SU-DHL-6 (cell line): Measurements from ENCODE around the gene BDNF.

Source experiments
- H2AFZ ChIP-seq: fragments of 200-600 bp; sonication (generic); 2 replicates; pipeline ENCODE4 v1.6.1; 2014; ENCODE audit warnings: low read depth, mild to moderate bottlenecking, moderate library complexity, mixed read lengths, antibody characterized with exemption, low read length; ENCODE audit not compliant: severe bottlenecking
- H3F3A ChIP-seq: fragments of 200-600 bp; shearing (Covaris generic); 2 replicates; pipeline ENCODE4 v1.6.0; 2016; ENCODE audit warnings: antibody characterized with exemption, mild to moderate bottlenecking; ENCODE audit not compliant: insufficient read depth
- H3K27ac ChIP-seq: fragments of 200-600 bp; sonication (generic); 2 replicates; pipeline ENCODE4 v1.5.1; 2016; ENCODE audit warnings: low read depth, mild to moderate bottlenecking, low read length, moderate library complexity, mixed read lengths
- H3K27me3 ChIP-seq: fragments of 200-600 bp; sonication (generic), shearing (Covaris generic); 2 replicates; pipeline ENCODE4 v1.6.0; 2014; ENCODE audit warnings: mild to moderate bottlenecking, low read length
- H3K36me3 ChIP-seq: fragments of 200-600 bp; sonication (generic); 2 replicates; pipeline ENCODE4 v1.6.1; 2014; ENCODE audit warnings: mild to moderate bottlenecking, low read length, mixed read lengths
- H3K4me2 ChIP-seq: fragments of 300-600, 200-600 bp; shearing (Covaris generic), sonication (generic); 2 replicates; pipeline ENCODE4 v1.6.0; 2014; ENCODE audit warnings: low read length, low read depth, mild to moderate bottlenecking; ENCODE audit not compliant: poor library complexity, severe bottlenecking
- H3K4me3 ChIP-seq: fragments of 200-600 bp; sonication (generic); 2 replicates; pipeline ENCODE4 v1.5.1; 2014; ENCODE audit warnings: antibody characterized with exemption, low read length, mild to moderate bottlenecking, mixed read lengths; ENCODE audit not compliant: insufficient read depth, poor library complexity, severe bottlenecking
- H3K79me2 ChIP-seq: fragments of 200-600 bp; sonication (generic); 2 replicates; pipeline ENCODE4 v1.6.1; 2014; ENCODE audit warnings: mild to moderate bottlenecking, low read length, moderate library complexity; ENCODE audit not compliant: insufficient read depth
- H3K9ac ChIP-seq: fragments of 200-600 bp; sonication (generic); 2 replicates; pipeline ENCODE4 v1.7.0; 2014; ENCODE audit warnings: mild to moderate bottlenecking, low read length
- H3K9me2 ChIP-seq: fragments of 200-600 bp; sonication (generic); replicated peaks from 2 replicates; pipeline ENCODE4 v1.6.1; 2014; ENCODE audit warnings: low read length; ENCODE audit not compliant: insufficient read depth
- H3K9me3 ChIP-seq: fragments of 200-600 bp; sonication (generic); 2 replicates; pipeline ENCODE4 v1.6.1; 2014; ENCODE audit warnings: low read length, mixed read lengths; ENCODE audit not compliant: insufficient read depth
- H4K20me1 ChIP-seq: fragments of 200-600 bp; sonication (generic); 2 replicates; pipeline ENCODE4 v1.6.1; 2014; ENCODE audit warnings: low read depth, mild to moderate bottlenecking, antibody characterized with exemption, low read length, moderate library complexity, mixed read lengths
- EZH2phosphoT487 ChIP-seq: fragments of 200-600 bp; sonication (generic), shearing (Covaris generic); conservative IDR thresholded peaks from 2 replicates; pipeline ENCODE4 v1.6.1; 2018; ENCODE audit warnings: mild to moderate bottlenecking, antibody characterized with exemption, low read length, moderate library complexity, mixed read lengths
- TF ChIP-seq, protein P1 (sequence below): fragments of 200-600 bp; sonication (generic); IDR thresholded peaks from one replicate; pipeline ENCODE4 v1.5.1; 2017; ENCODE audit warnings: antibody characterized with exemption, mild to moderate bottlenecking, low read length, moderate library complexity; ENCODE audit not compliant: insufficient read depth, poor library complexity, severe bottlenecking

BDNF gene

DNA sequence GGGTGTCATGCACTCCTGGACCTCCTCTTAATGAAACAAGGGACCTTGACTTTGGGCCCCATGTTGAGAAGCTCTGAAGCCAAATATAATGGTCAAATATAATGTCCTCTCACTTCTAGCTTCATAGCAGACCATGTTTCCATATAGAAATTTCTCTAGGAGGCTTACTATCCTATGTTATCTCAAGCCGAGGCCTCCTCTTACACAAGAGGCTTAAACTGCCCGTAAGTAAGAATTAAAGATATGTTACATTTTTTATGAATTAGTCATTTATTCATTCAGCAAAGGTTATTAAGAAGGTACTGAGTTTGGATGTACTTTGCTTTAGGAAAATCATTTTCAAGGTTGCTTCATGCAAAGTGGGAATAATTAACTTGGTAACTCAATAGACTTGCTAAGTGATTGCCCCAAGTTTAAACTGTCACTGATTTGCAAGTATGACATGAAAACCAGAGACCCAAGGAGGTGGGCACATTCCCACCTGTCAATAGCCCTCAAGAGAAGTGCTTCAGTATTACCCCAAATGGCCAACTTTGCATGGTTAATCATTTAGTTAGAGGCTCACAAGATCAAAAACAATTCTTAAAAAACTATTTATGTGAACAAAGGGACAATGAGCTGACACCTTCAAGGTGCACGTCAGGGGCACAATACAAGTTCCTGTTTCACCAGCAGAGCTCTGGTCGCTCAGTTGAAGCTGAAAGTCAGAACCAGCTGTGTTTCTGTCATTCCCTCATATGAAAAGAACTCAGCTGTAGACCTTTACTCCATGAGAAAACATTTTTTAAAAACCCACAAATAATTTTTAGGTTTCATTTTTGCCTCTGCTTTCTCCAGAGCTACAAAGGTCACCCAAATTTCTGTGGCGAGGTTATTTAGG is 20.9 kb downstream of the BDNF start:
- no peak overlapping the region for H3K4me3 ChIP-seq
- H3K9ac ChIP-seq: no peak overlapping the region
- no peaks in the 10 kb centered on the region for H3K36me3 ChIP-seq
- no peaks in the 10 kb centered on the region for H3K79me2 ChIP-seq
- TF ChIP-seq, protein P1, sequence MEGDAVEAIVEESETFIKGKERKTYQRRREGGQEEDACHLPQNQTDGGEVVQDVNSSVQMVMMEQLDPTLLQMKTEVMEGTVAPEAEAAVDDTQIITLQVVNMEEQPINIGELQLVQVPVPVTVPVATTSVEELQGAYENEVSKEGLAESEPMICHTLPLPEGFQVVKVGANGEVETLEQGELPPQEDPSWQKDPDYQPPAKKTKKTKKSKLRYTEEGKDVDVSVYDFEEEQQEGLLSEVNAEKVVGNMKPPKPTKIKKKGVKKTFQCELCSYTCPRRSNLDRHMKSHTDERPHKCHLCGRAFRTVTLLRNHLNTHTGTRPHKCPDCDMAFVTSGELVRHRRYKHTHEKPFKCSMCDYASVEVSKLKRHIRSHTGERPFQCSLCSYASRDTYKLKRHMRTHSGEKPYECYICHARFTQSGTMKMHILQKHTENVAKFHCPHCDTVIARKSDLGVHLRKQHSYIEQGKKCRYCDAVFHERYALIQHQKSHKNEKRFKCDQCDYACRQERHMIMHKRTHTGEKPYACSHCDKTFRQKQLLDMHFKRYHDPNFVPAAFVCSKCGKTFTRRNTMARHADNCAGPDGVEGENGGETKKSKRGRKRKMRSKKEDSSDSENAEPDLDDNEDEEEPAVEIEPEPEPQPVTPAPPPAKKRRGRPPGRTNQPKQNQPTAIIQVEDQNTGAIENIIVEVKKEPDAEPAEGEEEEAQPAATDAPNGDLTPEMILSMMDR: no peak
- no peak for TF ChIP-seq EZH2phosphoT487
- no peaks in the 10 kb centered on the region for H4K20me1 ChIP-seq
- no peak overlapping the region for H2AFZ ChIP-seq
- H3K27me3 ChIP-seq: no peaks in the 10 kb centered on the region
- no peak overlapping the region for H3K27ac ChIP-seq
- no peaks in the 10 kb centered on the region for H3F3A ChIP-seq
- no peaks in the 10 kb centered on the region for H3K9me3 ChIP-seq
- no peaks in the 10 kb centered on the region for H3K9me2 ChIP-seq
- H3K4me2 ChIP-seq: no peak overlapping the region

DNA sequence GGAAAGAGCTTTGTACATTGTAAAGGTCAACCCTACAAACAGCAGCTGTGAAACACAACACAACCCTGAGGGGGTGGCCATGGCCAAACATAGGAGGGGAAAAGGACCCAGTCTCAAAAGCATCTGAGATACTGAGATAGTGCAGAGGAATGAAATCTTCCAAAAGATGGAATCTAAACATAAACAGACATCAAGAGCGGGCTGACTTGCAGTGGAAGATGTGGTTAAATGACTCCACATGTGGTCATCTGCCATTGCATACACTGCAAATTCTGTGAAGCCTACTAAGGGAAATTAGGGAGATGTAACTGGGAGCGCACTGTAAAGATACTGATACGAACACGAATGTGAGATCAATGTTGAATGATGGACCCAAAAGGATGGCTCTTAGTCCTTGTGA is 22.0 kb downstream of the BDNF start:
- no peak overlapping the region for H2AFZ ChIP-seq
- H3K4me2 ChIP-seq: no peak overlapping the region
- H3K9ac ChIP-seq: no peak overlapping the region
- H3K4me3 ChIP-seq: no peak overlapping the region
- TF ChIP-seq, protein P1: no peak
- TF ChIP-seq EZH2phosphoT487: no peak
- H3K79me2 ChIP-seq: no peaks in the 10 kb centered on the region
- H3K27me3 ChIP-seq: no peaks in the 10 kb centered on the region
- H3K9me3 ChIP-seq: no peaks in the 10 kb centered on the region
- H3K27ac ChIP-seq: no peak overlapping the region
- H3K9me2 ChIP-seq: no peaks in the 10 kb centered on the region
- no peaks in the 10 kb centered on the region for H3K36me3 ChIP-seq
- H3F3A ChIP-seq: no peaks in the 10 kb centered on the region
- no peaks in the 10 kb centered on the region for H4K20me1 ChIP-seq

DNA sequence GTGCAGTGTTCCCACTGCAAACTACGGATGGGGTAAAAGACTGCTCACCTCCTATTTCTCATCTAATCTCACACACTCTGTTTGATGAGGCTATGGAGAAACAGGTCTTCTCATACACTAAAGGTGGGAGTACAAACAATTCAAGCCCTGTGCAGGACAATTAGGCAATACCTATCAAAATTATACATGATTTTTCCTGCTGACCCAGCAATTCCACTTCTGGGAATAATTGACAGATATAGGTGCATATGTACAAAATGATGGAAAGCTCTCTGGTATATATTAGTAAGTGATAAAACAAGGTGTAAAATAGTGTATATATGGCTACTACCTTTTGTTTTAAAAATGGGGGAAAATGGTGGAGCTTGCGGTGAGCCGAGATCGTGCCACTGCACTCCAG is 23.1 kb downstream of the BDNF start:
- Histone ChIP-seq H3K9me2 (no peaks in the 10 kb centered on the region), H4K20me1 (no peaks in the 10 kb centered on the region), H3K27ac (no peak overlapping the region), H3K4me2 (no peak overlapping the region), H3K9ac (no peak overlapping the region), H3K36me3 (no peaks in the 10 kb centered on the region), H3K9me3 (no peaks in the 10 kb centered on the region), H2AFZ (no peak overlapping the region), H3F3A (no peaks in the 10 kb centered on the region), H3K27me3 (no peaks in the 10 kb centered on the region), H3K4me3 (no peak overlapping the region), H3K79me2 (no peaks in the 10 kb centered on the region)
- no peak for TF ChIP-seq EZH2phosphoT487
- TF ChIP-seq, protein P1: no peak
